PC-3 (cell line): Measurements from ENCODE around the gene TRAFD1. TPM values are rescaled to one million over a fixed set of nuclear protein-coding genes. Genes with fewer than 3 reads are reported as not detected.

ENCODE experiments used
- ATAC-seq: fragments of 200-7000 bp; cut with Tn5 transposase; 2 replicates; pipeline ENCODE4 v1.9.1; 2020; ENCODE audit warnings: mild to moderate bottlenecking, moderate library complexity
- BruUV-seq: library from RNA; stranded (reverse); fragments of 400-500 nt; replicated peaks from 2 replicates; lab custom pipeline; 2021; lab: Mats Ljungman, UMichigan
- CTCF ChIA-PET: fragments of 300-600 bp; sonication (Branson Sonifier 250); formaldehyde crosslinking; loops from one replicate; lab custom pipeline; 2022; ENCODE audit warnings: antibody characterized with exemption; lab: Charles Lee
- POLR2A ChIA-PET: fragments of 300-600 bp; sonication (Branson Sonifier 250); formaldehyde crosslinking; loops from one replicate; lab custom pipeline; 2022; ENCODE audit warnings: antibody characterized with exemption; ENCODE audit not compliant: unreplicated experiment; lab: Charles Lee
- DNase-seq: peaks from one replicate; pipeline ENCODE4 v3.0.0-alpha.2; 2015
- H2AFZ ChIP-seq: fragments of 300-600 bp; sonication (generic); 2 replicates; pipeline ENCODE4 v1.6.0; 2016; ENCODE audit warnings: antibody characterized with exemption, low read length
- H3F3A ChIP-seq: fragments of 300-600 bp; sonication (generic); one replicate; pipeline ENCODE4 v1.6.0; 2017; ENCODE audit warnings: antibody characterized with exemption, low read length, control low read depth, mild to moderate bottlenecking; ENCODE audit not compliant: unreplicated experiment
- H3K27ac ChIP-seq: fragments of 300-600 bp; sonication (generic); 2 replicates; pipeline ENCODE4 v1.5.1; 2016; ENCODE audit warnings: mild to moderate bottlenecking, low read length
- H3K27me3 ChIP-seq: fragments of 300-600 bp; sonication (generic); 2 replicates; pipeline ENCODE4 v1.6.1; 2016; ENCODE audit warnings: low read length, mixed read lengths
- H3K36me3 ChIP-seq: fragments of 300-600 bp; sonication (generic); 2 replicates; pipeline ENCODE4 v1.6.1; 2016; ENCODE audit warnings: low read depth, mixed run types, low read length, mixed read lengths
- H3K4me1 ChIP-seq: fragments of 300-600 bp; sonication (generic); 2 replicates; pipeline ENCODE4 v1.5.1; 2016; ENCODE audit warnings: low read length; ENCODE audit not compliant: insufficient read depth
- H3K4me2 ChIP-seq: fragments of 300-600 bp; sonication (generic); 2 replicates; pipeline ENCODE4 v1.6.0; 2016; ENCODE audit warnings: low read length
- H3K4me3 ChIP-seq: fragments of 300-600 bp; sonication (generic); 2 replicates; pipeline ENCODE4 v1.5.1; 2016; ENCODE audit warnings: mild to moderate bottlenecking, low read length, mixed read lengths
- H3K79me2 ChIP-seq: fragments of 300-600 bp; sonication (generic); 2 replicates; pipeline ENCODE4 v1.6.1; 2017; ENCODE audit warnings: low read length, mixed read lengths
- H3K9ac ChIP-seq: fragments of 300-600 bp; sonication (generic); 2 replicates; pipeline ENCODE4 v1.6.0; 2016; ENCODE audit warnings: mild to moderate bottlenecking, low read length
- H3K9me2 ChIP-seq: fragments of 300-600 bp; sonication (generic); replicated peaks from 2 replicates; pipeline ENCODE4 v1.6.1; 2016; ENCODE audit warnings: mixed run types, low read length, mixed read lengths
- H3K9me3 ChIP-seq: fragments of 300-600 bp; sonication (generic); 2 replicates; pipeline ENCODE4 v1.6.1; 2016; ENCODE audit warnings: low read length, mixed read lengths
- H4K20me1 ChIP-seq: fragments of 300-600 bp; sonication (generic); 2 replicates; pipeline ENCODE4 v1.6.1; 2016; ENCODE audit warnings: low read length, mixed read lengths
- CTCF ChIP-seq: fragments of 300-600 bp; sonication (generic); conservative IDR thresholded peaks from 2 replicates; pipeline ENCODE4 v1.5.1; 2017; ENCODE audit warnings: antibody characterized with exemption, low read depth, mild to moderate bottlenecking, low read length
- EZH2 ChIP-seq: fragments of 300-600 bp; sonication (generic); IDR thresholded peaks from one replicate; pipeline ENCODE4 v1.6.1; 2017; ENCODE audit warnings: antibody characterized with exemption, mild to moderate bottlenecking, low read length; ENCODE audit not compliant: unreplicated experiment
- EZH2phosphoT487 ChIP-seq: fragments of 300-600 bp; sonication (generic); IDR thresholded peaks from 2 replicates; pipeline ENCODE4 v1.6.1; 2018; ENCODE audit warnings: mild to moderate bottlenecking, antibody characterized with exemption, low read length, borderline replicate concordance
- intact Hi-C: fragments of 100-400 bp; cut with micrococcal nuclease; formaldehyde crosslinking; loops from 2 replicates; pipeline ENCODE4 v1.9.0; 2023
- total RNA-seq: library from RNA; depleted of rRNA; stranded (reverse); fragments of >200 nt; gene quantifications from 2 replicates; pipeline ENCODE4 v1.2.3, GENCODE V29; 2014

The TRAFD1 gene
- total RNA-seq, 1 experiment from 2014 or later: 34.1 TPM

DNA sequence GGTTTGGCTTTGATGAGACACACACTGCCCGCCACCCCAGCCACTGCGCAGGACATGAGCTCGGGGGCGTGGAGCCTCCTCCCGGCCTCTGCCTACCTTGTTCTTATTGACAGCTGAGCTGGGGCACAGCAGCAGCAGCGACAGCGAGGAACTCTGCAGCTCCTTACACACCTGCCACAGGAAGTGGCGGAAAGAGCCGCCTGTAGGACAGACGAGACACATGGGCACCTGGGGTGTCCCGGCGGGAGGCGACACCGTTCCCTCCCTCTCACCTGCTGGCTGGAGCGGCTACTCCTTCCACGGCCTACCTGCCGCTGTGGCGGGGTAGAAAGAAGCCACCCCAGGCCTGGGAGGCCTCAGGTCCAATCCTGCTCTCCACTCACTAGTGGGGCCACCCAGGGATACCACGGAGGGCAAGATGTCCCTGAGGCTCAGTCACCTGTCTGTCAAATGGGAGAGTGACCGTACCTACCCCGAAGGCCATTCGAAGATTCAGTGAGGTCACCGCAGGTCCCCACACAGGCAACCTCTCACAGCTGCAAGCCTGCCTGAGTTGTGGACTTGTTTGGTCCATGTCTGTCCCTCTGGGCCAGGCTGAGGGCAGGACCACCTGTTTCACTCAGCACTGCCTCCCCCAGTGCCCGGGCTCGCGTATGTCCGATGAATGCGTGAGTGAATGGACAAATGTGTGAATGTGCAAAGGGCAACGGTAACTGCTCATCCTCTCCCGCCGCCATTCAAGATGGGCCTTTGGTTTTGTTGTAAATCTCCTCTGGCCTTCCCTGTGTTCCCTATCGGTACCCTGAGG, 42.6 kb downstream of the TRAFD1 start:
- intact Hi-C loops: no loop called here
- CTCF ChIA-PET: no interaction called here

DNA sequence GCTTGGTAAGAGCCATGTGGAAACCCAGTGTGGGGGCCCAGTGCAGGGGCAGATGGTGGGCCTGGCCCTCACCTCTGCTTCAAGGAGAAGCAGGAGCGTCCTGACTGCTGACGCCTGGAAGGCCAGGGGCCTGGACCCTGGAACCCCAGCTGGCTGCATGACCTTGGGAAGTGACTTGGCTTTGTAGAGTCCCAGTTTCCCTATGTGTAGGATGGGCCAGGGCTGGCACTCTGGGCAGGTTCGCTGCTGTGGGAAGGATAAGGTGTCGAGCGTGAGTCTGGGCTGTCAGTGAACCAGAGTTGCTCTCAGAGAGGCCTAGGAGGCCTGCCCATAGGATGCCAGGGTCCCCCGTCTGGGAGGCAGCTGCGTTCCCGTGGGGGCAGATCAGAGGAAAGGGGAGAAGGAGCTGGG, 43.2 kb downstream of the TRAFD1 start:
- CTCF ChIA-PET: no interaction called here
- Histone ChIP-seq H3K9ac (no peak overlapping the region), H3K4me1 (no peaks in the 10 kb centered on the region), H4K20me1 (no peaks in the 10 kb centered on the region), H2AFZ (no peak overlapping the region), H3K4me2 (no peak overlapping the region), H3K79me2 (no peaks in the 10 kb centered on the region), H3K36me3 (no peaks in the 10 kb centered on the region), H3K9me3 (no peaks in the 10 kb centered on the region), H3K4me3 (no peak overlapping the region), H3F3A (no peaks in the 10 kb centered on the region), H3K27ac (no peak overlapping the region), H3K27me3 (no peaks in the 10 kb centered on the region), H3K9me2 (no peaks in the 10 kb centered on the region)
- DNase-seq (no peak), ATAC-seq (no peak)
- intact Hi-C loops: no loop called here
- TF ChIP-seq EZH2 (no peak), CTCF (no peak), EZH2phosphoT487 (no peak)
- POLR2A ChIA-PET: interaction anchor here (0.6 kb wide), 1 partner anchor 105 kb away, joined by 5 read pairs; no protein-coding TSS in a partner anchor
- BruUV-seq: no TSS peak

More for the DNA sequence above, 42.6 kb downstream of the TRAFD1 start:
- Histone ChIP-seq H3F3A (no peaks in the 10 kb centered on the region), H3K4me1 (no peaks in the 10 kb centered on the region), H3K4me2 (no peak overlapping the region), H3K27ac (no peak overlapping the region), H3K9me3 (no peaks in the 10 kb centered on the region), H3K79me2 (no peaks in the 10 kb centered on the region), H3K4me3 (no peak overlapping the region), H3K27me3 (no peaks in the 10 kb centered on the region), H4K20me1 (no peaks in the 10 kb centered on the region), H3K9me2 (no peaks in the 10 kb centered on the region), H3K9ac (no peak overlapping the region), H2AFZ (no peak overlapping the region), H3K36me3 (no peaks in the 10 kb centered on the region)
- POLR2A ChIA-PET: interaction anchor here (0.5 to 0.6 kb wide), 2 partner anchors 46 to 104 kb away, joined by 5 to 13 read pairs; no protein-coding TSS in a partner anchor
- BruUV-seq: no TSS peak
- DNase-seq: no peak
- ATAC-seq: no peak
- TF ChIP-seq EZH2: no peak
- no peak for TF ChIP-seq CTCF
- no peak for TF ChIP-seq EZH2phosphoT487
